ENCODE results near the gene PLCXD3. TPM values are rescaled to one million over a fixed set of nuclear protein-coding genes. Genes with fewer than 3 reads are reported as not detected.

Gene PLCXD3
- total and polyA plus RNA-seq, 10 of the 15 experiments (the other 5 are each of a cell fraction or from before 2014, with no cell fraction given), result not detected

DNA sequence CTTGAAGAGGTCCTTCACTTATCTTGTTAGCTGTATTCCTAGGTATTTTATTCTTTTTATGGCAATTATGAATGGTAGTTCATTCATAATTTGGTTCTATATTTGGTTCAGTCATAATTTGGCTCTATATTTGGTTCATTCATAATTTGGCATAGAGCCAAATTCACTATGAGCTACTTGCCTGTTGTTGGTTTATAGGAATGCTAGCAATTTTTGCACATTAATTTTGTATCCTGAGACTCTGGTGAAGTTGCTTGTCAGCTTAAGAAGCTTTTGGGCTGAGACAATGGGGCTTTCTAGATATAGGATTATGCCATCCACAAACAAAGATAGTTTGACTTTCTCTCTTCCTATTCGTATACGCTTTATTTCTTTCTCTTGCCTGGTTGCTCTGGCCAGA lies 142.2 kb downstream of the PLCXD3 start:
- Histone ChIP-seq H3K4me2 (ENCODE audit: control insufficient read depth, insufficient read depth) (no peak overlapping the region), H3K79me2 (ENCODE audit: control insufficient read depth, insufficient read depth, low read length) (no peaks in the 10 kb centered on the region), H3K4me3 (no peak overlapping the region), H3K27ac (ENCODE audit: control insufficient read depth, insufficient read depth) (no peak overlapping the region), H3K36me3 (ENCODE audit: control insufficient read depth in 2 of 2, insufficient read depth in 2 of 2, low read length in 1 of 2) (no peaks in the 10 kb centered on the region), H3K9ac (ENCODE audit: control insufficient read depth, insufficient read depth, low read length) (no peak overlapping the region), H3K9me3 (replicated peaks; ENCODE audit: control insufficient read depth, insufficient read depth, low read length) (no peaks in the 10 kb centered on the region), H2AFZ (ENCODE audit: control insufficient read depth, low read depth, low read length) (no peak overlapping the region), H3K27me3 (replicated peaks in 1 of 2; ENCODE audit: control insufficient read depth in 2 of 2, insufficient read depth in 2 of 2, low read length in 1 of 2) (no peaks in the 10 kb centered on the region), H4K20me1 (ENCODE audit: control insufficient read depth, insufficient read depth) (no peaks in the 10 kb centered on the region), H3K4me1 (ENCODE audit: control insufficient read depth, insufficient read depth, low read length) (no peaks in the 10 kb centered on the region)
- no peak for FAIRE-seq
- WGBS (ENCODE audit: insufficient coverage, insufficient replicate concordance, low lambda C conversion rate, missing lambda C conversion rate), result 42% methylated on average over 2 of the region's 2 CpGs
- SMC1A ChIA-PET (ENCODE audit: uncharacterized antibody, unreplicated experiment), result no interaction called here
- no peak for ATAC-seq
- RAD21 ChIA-PET (ENCODE audit: unreplicated experiment), result no interaction called here
- POLR2A ChIA-PET, result no interaction called here
- CTCF ChIA-PET, result no interaction called here
- DNase-seq (ENCODE audit: low read depth, low spot score), result no peak
- intact Hi-C loops (cut with micrococcal nuclease; ENCODE audit: unreplicated experiment) (no loop called here), in situ Hi-C loops (cut with MboI) (no loop called here)
- TF ChIP-seq SIX5 (IDR thresholded peaks at IDR 0.05; ENCODE audit: low read depth, low read length, severe bottlenecking), result no peak
- TF ChIP-seq RFX5 (IDR thresholded peaks at IDR 0.05; ENCODE audit: low read depth, low read length), result no peak
- no peak for TF ChIP-seq SIN3A (IDR thresholded peaks at IDR 0.05; ENCODE audit: low read depth, low read length)
- TF ChIP-seq ZNF207 (IDR thresholded peaks at IDR 0.05; ENCODE audit: borderline replicate concordance), result no peak
- no peak for TF ChIP-seq SMARCA5 (IDR thresholded peaks at IDR 0.05)
- no peak for TF ChIP-seq RAD51 (IDR thresholded peaks at IDR 0.05)
- no peak for TF ChIP-seq EED (IDR thresholded peaks at IDR 0.05; ENCODE audit: low read depth)
- no peak for TF ChIP-seq ATF2 (IDR thresholded peaks at IDR 0.05; ENCODE audit: low read length)
- no peak for TF ChIP-seq RAD21 (IDR thresholded peaks at IDR 0.05; ENCODE audit: insufficient read depth, low read depth, low read length)
- TF ChIP-seq PAX8 (IDR thresholded peaks at IDR 0.05), result no peak
- TF ChIP-seq MTA2 (IDR thresholded peaks at IDR 0.05; ENCODE audit: low read depth), result no peak
- no peak for TF ChIP-seq STAT1 (conservative IDR thresholded peaks at IDR 0.05)
- no peak for TF ChIP-seq KLF5 (IDR thresholded peaks at IDR 0.05; ENCODE audit: partially characterized antibody)
- no TSS peak for BruUV-seq (replicated peaks)
